Right lobe of liver (tissue), 4 donors: ENCODE measurements around the gene ZNF394.

Source experiments
- CTCF ChIP-seq, 4 donors: fragments of 200-600 bp in 3 of 4; fragments of 450-650 bp in 1 of 4; IDR thresholded peaks; one replicate each; pipeline versions ENCODE4 v1.5.1 to v1.8.0; 2016 to 2022; ENCODE audit warnings: antibody characterized with exemption in 4 of 4, mild to moderate bottlenecking in 2 of 4
- POLR2A ChIP-seq: fragments of 450-650 bp; IDR thresholded peaks from one replicate; pipeline ENCODE4 v1.6.1; 2017; ENCODE audit warnings: antibody characterized with exemption, mild to moderate bottlenecking
- donor health status: DM: no; HTN: no; CAD: no.
- donor health status: DM: no; HTN: no; CAD: no.
- donor health status: DM: no; HTN: yes; CAD: no.

GRCh38 chr7:99461221-99461620 is 38.9 kb downstream of the ZNF394 start:
- no peak for TF ChIP-seq CTCF (IDR thresholded peaks at IDR 0.05)
- TF ChIP-seq POLR2A: no peak
